ENCODE measurements around the gene SLMAP.

SLMAP gene

GRCh38 chr3:57903124-57903890 is 147.2 kb downstream of the SLMAP start:
- no peak for DNase-seq

- DNase-seq = no peak
Measured at GRCh38 chr3:57910990-57911389, 154.9 kb downstream of the SLMAP start.

GRCh38 chr3:57911593-57911992 is 155.5 kb downstream of the SLMAP start:
- DNase-seq = no peak

- no peak for DNase-seq
Measured at GRCh38 chr3:57917601-57918000, 161.5 kb downstream of the SLMAP start.

GRCh38 chr3:57918123-57918837 is 162.2 kb downstream of the SLMAP start:
- no peak for DNase-seq

GRCh38 chr3:57919987-57920386 is 163.9 kb downstream of the SLMAP start:
- no peak for DNase-seq

- DNase-seq = no peak
Measured at GRCh38 chr3:57923101-57923500, 167.0 kb downstream of the SLMAP start.

GRCh38 chr3:57923752-57924151 is 167.6 kb downstream of the SLMAP start:
- no peak for DNase-seq

GRCh38 chr3:57927166-57927565 is 171.1 kb downstream of the SLMAP start:
- DNase-seq = no peak

GRCh38 chr3:57927916-57928315 is 171.8 kb downstream of the SLMAP start:
- DNase-seq = no peak

GRCh38 chr3:57928511-57928910 is 172.4 kb downstream of the SLMAP start:
- no peak for DNase-seq

GRCh38 chr3:57929988-57930387 is 173.9 kb downstream of the SLMAP start:
- DNase-seq = no peak

GRCh38 chr3:57933602-57934001 is 177.5 kb downstream of the SLMAP start:
- DNase-seq = no peak

- DNase-seq = no peak
Measured at GRCh38 chr3:57934373-57934772, 178.3 kb downstream of the SLMAP start.

GRCh38 chr3:57935539-57935938 is 179.4 kb downstream of the SLMAP start:
- no peak for DNase-seq

- no peak for DNase-seq
Measured at GRCh38 chr3:57937092-57937491, 181.0 kb downstream of the SLMAP start.

- no peak for DNase-seq
Measured at GRCh38 chr3:57939775-57940174, 183.7 kb downstream of the SLMAP start.

- DNase-seq = no peak
Measured at GRCh38 chr3:57942388-57942787, 186.3 kb downstream of the SLMAP start.

- no peak for DNase-seq
Measured at GRCh38 chr3:57942872-57943283, 186.8 kb downstream of the SLMAP start.

GRCh38 chr3:57943525-57944495 is 187.7 kb downstream of the SLMAP start:
- no peak for DNase-seq

GRCh38 chr3:57946970-57947381 is 190.9 kb downstream of the SLMAP start:
- no peak for DNase-seq

- DNase-seq = no peak
Measured at GRCh38 chr3:57948080-57948671, 192.1 kb downstream of the SLMAP start.

GRCh38 chr3:57948781-57949242 is 192.7 kb downstream of the SLMAP start:
- no peak for DNase-seq

All from left hindlimb (tissue), 1 donor.